Karpas-422 (cell line): ENCODE data around the gene ADORA2A. TPM values are rescaled to one million over a fixed set of nuclear protein-coding genes. Genes with fewer than 3 reads are reported as not detected.

Source experiments
- DNase-seq: peaks from one replicate; pipeline ENCODE4 v3.0.0-alpha.2; 2015
- H2AFZ ChIP-seq: fragments of 200-600 bp; sonication (generic); 2 replicates; pipeline ENCODE4 v1.6.1; 2014; ENCODE audit warnings: antibody characterized with exemption, low read length, mixed read lengths
- H3K27ac ChIP-seq: fragments of 200-600 bp; sonication (generic); 2 replicates; pipeline ENCODE4 v1.5.1; 2014; ENCODE audit warnings: mild to moderate bottlenecking, low read length, moderate library complexity
- H3K27me3 ChIP-seq: fragments of 200-600 bp; sonication (generic); 2 replicates; pipeline ENCODE4 v1.6.1; 2014; ENCODE audit warnings: low read length, mixed read lengths
- H3K36me3 ChIP-seq: fragments of 200-600 bp; sonication (generic); 2 replicates; pipeline ENCODE4 v1.6.1; 2014; ENCODE audit warnings: low read length, mixed read lengths; ENCODE audit not compliant: insufficient read depth
- H3K4me1 ChIP-seq: fragments of 200-600 bp; sonication (generic); 2 replicates; pipeline ENCODE4 v1.6.1; 2014; ENCODE audit warnings: mild to moderate bottlenecking, low read length, mixed read lengths
- H3K4me2 ChIP-seq: fragments of 200-600 bp; sonication (generic); 2 replicates; pipeline ENCODE4 v1.6.1; 2014; ENCODE audit warnings: low read length, low read depth, mild to moderate bottlenecking; ENCODE audit not compliant: poor library complexity, severe bottlenecking
- H3K4me3 ChIP-seq: fragments of 200-600 bp; sonication (generic); 2 replicates; pipeline ENCODE4 v1.5.1; 2014; ENCODE audit warnings: mild to moderate bottlenecking, antibody characterized with exemption, low read length, mixed read lengths
- H3K79me2 ChIP-seq: fragments of 200-600 bp; sonication (generic); 2 replicates; pipeline ENCODE4 v1.6.1; 2014; ENCODE audit warnings: mild to moderate bottlenecking, low read length, mixed read lengths
- H3K9ac ChIP-seq: fragments of 200-600 bp; sonication (generic); 2 replicates; pipeline ENCODE4 v1.6.0; 2014; ENCODE audit warnings: low read length
- H3K9me2 ChIP-seq: fragments of 200-600 bp; sonication (generic), shearing (Covaris generic); replicated peaks from 2 replicates; pipeline ENCODE4 v1.6.0; 2014; ENCODE audit warnings: mild to moderate bottlenecking, low read length, moderate library complexity; ENCODE audit not compliant: insufficient read depth
- H3K9me3 ChIP-seq: fragments of 300-700, 200-600 bp; sonication (generic); 2 replicates; pipeline ENCODE4 v1.6.1; 2014; ENCODE audit warnings: low read length, mixed read lengths
- H4K20me1 ChIP-seq: fragments of 200-600 bp; sonication (generic); 2 replicates; pipeline ENCODE4 v1.6.1; 2014; ENCODE audit warnings: mild to moderate bottlenecking, antibody characterized with exemption, low read length, low read depth; ENCODE audit not compliant: insufficient read depth
- total RNA-seq: library from RNA; depleted of rRNA; stranded (reverse); fragments of >200 nt; shearing (Covaris generic); gene quantifications from 2 replicates; pipeline ENCODE4 v1.2.3, GENCODE V29; 2014; ENCODE audit warnings: low replicate concordance

Gene ADORA2A
- total RNA-seq, 1 experiment from 2014 or later, result 65.9 TPM

GRCh38 chr22:24400034-24400725 is 27.2 kb upstream of the ADORA2A start:
- peak overlapping the region; percentile 93 for H3K27ac ChIP-seq
- H3K9me2 ChIP-seq, result no peaks in the 10 kb centered on the region
- peak overlapping the region; percentile 80 for H3K4me2 ChIP-seq
- no peak overlapping the region for H2AFZ ChIP-seq
- peaks cover 87% of the 10 kb centered on the region for H3K4me1 ChIP-seq
- H3K4me3 ChIP-seq, result peak overlapping the region; percentile 59
- no peaks in the 10 kb centered on the region for H3K9me3 ChIP-seq
- peaks cover 15% of the 10 kb centered on the region; the same call in 1 of the 2 replicates for H3K36me3 ChIP-seq
- peaks cover 22% of the 10 kb centered on the region for H3K79me2 ChIP-seq
- H4K20me1 ChIP-seq, result no peaks in the 10 kb centered on the region
- peak overlapping the region; percentile 54 for H3K9ac ChIP-seq
- no peaks in the 10 kb centered on the region for H3K27me3 ChIP-seq
- no peak for DNase-seq

- H3K27me3 ChIP-seq, result no peaks in the 10 kb centered on the region
- H3K27ac ChIP-seq, result peak overlapping the region; percentile 93
- H3K9ac ChIP-seq, result peak overlapping the region; percentile 54
- H3K36me3 ChIP-seq, result peaks cover 16% of the 10 kb centered on the region; the same call in 1 of the 2 replicates
- H4K20me1 ChIP-seq, result no peaks in the 10 kb centered on the region
- peak overlapping the region; percentile 59 for H3K4me3 ChIP-seq
- H3K4me1 ChIP-seq, result peaks cover 94% of the 10 kb centered on the region
- no peaks in the 10 kb centered on the region for H3K9me3 ChIP-seq
- peak overlapping the region; percentile 80 for H3K4me2 ChIP-seq
- no peak overlapping the region for H2AFZ ChIP-seq
- H3K9me2 ChIP-seq, result no peaks in the 10 kb centered on the region
- DNase-seq, result peak; percentile 81
- H3K79me2 ChIP-seq, result peaks cover 23% of the 10 kb centered on the region
These were observed 26.4 kb upstream of the ADORA2A start for GRCh38 chr22:24400726-24401596.

GRCh38 chr22:24401931-24402367 is 25.4 kb upstream of the ADORA2A start:
- H3K9me2 ChIP-seq, result no peaks in the 10 kb centered on the region
- peak overlapping the region; percentile 54 for H3K9ac ChIP-seq
- peak overlapping the region; percentile 80 for H3K4me2 ChIP-seq
- no peak for DNase-seq
- peak overlapping the region; percentile 59; the same call in 1 of the 2 replicates for H3K4me3 ChIP-seq
- H3K9me3 ChIP-seq, result no peaks in the 10 kb centered on the region
- peaks cover 16% of the 10 kb centered on the region; the same call in 1 of the 2 replicates for H3K36me3 ChIP-seq
- peaks cover 25% of the 10 kb centered on the region for H3K79me2 ChIP-seq
- H3K27me3 ChIP-seq, result no peaks in the 10 kb centered on the region
- peaks cover 95% of the 10 kb centered on the region for H3K4me1 ChIP-seq
- peak overlapping the region; percentile 93 for H3K27ac ChIP-seq
- H2AFZ ChIP-seq, result no peak overlapping the region
- no peaks in the 10 kb centered on the region for H4K20me1 ChIP-seq

- peaks cover 25% of the 10 kb centered on the region for H3K79me2 ChIP-seq
- H3K36me3 ChIP-seq, result peaks cover 16% of the 10 kb centered on the region; the same call in 1 of the 2 replicates
- no peak overlapping the region for H2AFZ ChIP-seq
- peaks cover 88% of the 10 kb centered on the region for H3K4me1 ChIP-seq
- peak overlapping the region; percentile 54 for H3K9ac ChIP-seq
- H3K27me3 ChIP-seq, result no peaks in the 10 kb centered on the region
- DNase-seq, result peak; percentile 93
- no peaks in the 10 kb centered on the region for H4K20me1 ChIP-seq
- H3K4me3 ChIP-seq, result peak overlapping the region; percentile 59; the same call in 1 of the 2 replicates
- peak overlapping the region; percentile 93 for H3K27ac ChIP-seq
- peak overlapping the region; percentile 80 for H3K4me2 ChIP-seq
- H3K9me2 ChIP-seq, result no peaks in the 10 kb centered on the region
- H3K9me3 ChIP-seq, result no peaks in the 10 kb centered on the region
These were observed 24.8 kb upstream of the ADORA2A start for GRCh38 chr22:24402460-24403192.

GRCh38 chr22:24403346-24403745 is 24.1 kb upstream of the ADORA2A start:
- H3K36me3 ChIP-seq, result peaks cover 16% of the 10 kb centered on the region; the same call in 1 of the 2 replicates

GRCh38 chr22:24404561-24405275 is 22.7 kb upstream of the ADORA2A start:
- Histone ChIP-seq H3K9me2 (no peaks in the 10 kb centered on the region), H3K79me2 (peaks cover 25% of the 10 kb centered on the region), H3K4me3 (no peak overlapping the region), H3K9ac (no peak overlapping the region), H2AFZ (no peak overlapping the region), H4K20me1 (no peaks in the 10 kb centered on the region), H3K36me3 (peaks cover 16% of the 10 kb centered on the region; the same call in 1 of the 2 replicates), H3K27ac (peak overlapping the region; percentile 93), H3K9me3 (no peaks in the 10 kb centered on the region), H3K4me1 (peaks cover 68% of the 10 kb centered on the region), H3K4me2 (peak overlapping the region; percentile 16), H3K27me3 (no peaks in the 10 kb centered on the region)
- no peak for DNase-seq

More at GRCh38 chr22:24403346-24403745, 24.1 kb upstream of the ADORA2A start:
- peak overlapping the region; percentile 80 for H3K4me2 ChIP-seq
- H3K9ac ChIP-seq, result no peak overlapping the region
- no peaks in the 10 kb centered on the region for H3K9me2 ChIP-seq
- H3K4me1 ChIP-seq, result peaks cover 81% of the 10 kb centered on the region
- H2AFZ ChIP-seq, result no peak overlapping the region
- DNase-seq, result no peak
- peak overlapping the region; percentile 93 for H3K27ac ChIP-seq
- H4K20me1 ChIP-seq, result no peaks in the 10 kb centered on the region
- H3K79me2 ChIP-seq, result peaks cover 25% of the 10 kb centered on the region
- H3K27me3 ChIP-seq, result no peaks in the 10 kb centered on the region
- H3K4me3 ChIP-seq, result no peak overlapping the region
- no peaks in the 10 kb centered on the region for H3K9me3 ChIP-seq

GRCh38 chr22:24405631-24406321 is 21.6 kb upstream of the ADORA2A start:
- no peaks in the 10 kb centered on the region for H3K27me3 ChIP-seq
- no peaks in the 10 kb centered on the region for H4K20me1 ChIP-seq
- peaks cover 57% of the 10 kb centered on the region for H3K4me1 ChIP-seq
- H3K4me3 ChIP-seq, result no peak overlapping the region
- peaks cover 25% of the 10 kb centered on the region for H3K79me2 ChIP-seq
- no peaks in the 10 kb centered on the region for H3K9me3 ChIP-seq
- DNase-seq, result peak; percentile 74
- H3K9me2 ChIP-seq, result no peaks in the 10 kb centered on the region
- no peak overlapping the region for H2AFZ ChIP-seq
- H3K4me2 ChIP-seq, result no peak overlapping the region
- H3K27ac ChIP-seq, result peak overlapping the region; percentile 38
- no peak overlapping the region for H3K9ac ChIP-seq
- peaks cover 16% of the 10 kb centered on the region; the same call in 1 of the 2 replicates for H3K36me3 ChIP-seq
